ENCODE results near the gene CDK5RAP2. TPM values are rescaled to one million over a fixed set of nuclear protein-coding genes. Genes with fewer than 3 reads are reported as not detected.
"Not testable (repeated sequence)": the region's sequence is repeated elsewhere in the genome, so short reads cannot be mapped to it uniquely, and the experiment has no call there.

The CDK5RAP2 gene
- total RNA-seq, 1 donor from 2014 or later: 66.6 TPM

DNA sequence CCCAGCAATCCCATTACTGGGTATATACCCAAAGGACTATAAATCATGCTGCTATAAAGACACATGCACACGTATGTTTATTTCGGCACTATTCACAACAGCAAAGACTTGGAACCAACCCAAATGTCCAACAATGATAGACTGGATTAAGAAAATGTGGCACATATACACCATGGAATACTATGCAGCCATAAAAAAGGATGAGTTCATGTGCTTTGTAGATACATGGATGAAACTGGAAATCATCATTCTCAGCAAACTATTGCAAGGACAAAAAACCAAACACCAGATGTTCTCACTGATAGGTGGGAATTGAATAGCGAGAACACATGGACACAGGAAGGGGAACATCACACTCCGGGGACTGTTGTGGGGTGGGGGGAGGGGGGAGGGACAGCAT lies 64.0 kb downstream of the CDK5RAP2 start:
- DNase-seq (ENCODE audit: low read depth): not testable (repeated sequence)

GRCh38 chr9:120515481-120515880 lies 64.5 kb downstream of the CDK5RAP2 start:
- DNase-seq (ENCODE audit: low read depth): not testable (repeated sequence)

GRCh38 chr9:120514405-120514804 lies 65.6 kb downstream of the CDK5RAP2 start:
- no peak for DNase-seq (ENCODE audit: low read depth)

DNA sequence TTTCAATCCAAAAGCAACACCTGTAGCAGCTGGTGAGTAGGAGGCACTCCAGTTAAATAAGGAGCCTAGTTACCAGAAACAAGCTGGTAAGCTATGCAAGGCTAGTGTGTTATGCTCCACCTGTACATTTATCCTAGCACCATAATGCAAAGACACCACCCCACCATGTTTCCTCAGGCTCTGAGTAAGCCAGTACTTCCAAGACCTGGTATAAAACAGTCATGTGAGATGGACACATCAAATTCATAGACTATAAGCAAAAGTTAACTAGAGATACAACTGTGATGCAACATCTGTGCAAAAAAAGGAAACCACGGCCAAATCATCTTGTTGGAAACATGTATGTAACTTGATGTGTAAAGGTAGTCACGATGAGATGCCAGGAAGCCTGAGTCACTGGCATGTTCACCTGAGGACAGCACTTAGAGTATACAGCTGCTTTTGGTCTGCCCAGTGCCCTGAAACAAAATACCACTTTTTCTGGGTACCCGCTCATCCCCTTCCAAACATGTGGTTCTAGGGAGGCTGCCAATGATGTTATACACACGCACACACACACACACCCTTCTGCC lies 66.1 kb downstream of the CDK5RAP2 start:
- DNase-seq (ENCODE audit: low read depth): no peak

DNA sequence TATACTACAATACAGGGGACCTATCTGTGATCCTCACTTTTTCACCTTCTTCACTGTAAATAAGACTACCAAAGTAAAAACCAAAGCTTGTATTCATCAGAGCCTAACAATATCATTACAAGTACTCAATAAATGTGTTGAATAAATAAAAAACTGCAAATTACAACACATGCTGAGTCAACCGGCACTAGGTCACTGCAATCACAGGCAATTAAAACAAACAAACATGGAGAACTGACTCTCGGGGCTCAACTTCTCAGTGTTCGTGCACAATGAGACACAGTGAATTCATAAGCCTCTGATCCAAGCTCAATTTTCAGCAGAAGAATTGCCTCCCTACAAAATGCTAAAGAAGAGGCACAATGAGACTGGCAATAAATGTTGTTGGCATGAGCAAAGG lies 69.2 kb downstream of the CDK5RAP2 start:
- no peak for DNase-seq (ENCODE audit: low read depth)

DNA sequence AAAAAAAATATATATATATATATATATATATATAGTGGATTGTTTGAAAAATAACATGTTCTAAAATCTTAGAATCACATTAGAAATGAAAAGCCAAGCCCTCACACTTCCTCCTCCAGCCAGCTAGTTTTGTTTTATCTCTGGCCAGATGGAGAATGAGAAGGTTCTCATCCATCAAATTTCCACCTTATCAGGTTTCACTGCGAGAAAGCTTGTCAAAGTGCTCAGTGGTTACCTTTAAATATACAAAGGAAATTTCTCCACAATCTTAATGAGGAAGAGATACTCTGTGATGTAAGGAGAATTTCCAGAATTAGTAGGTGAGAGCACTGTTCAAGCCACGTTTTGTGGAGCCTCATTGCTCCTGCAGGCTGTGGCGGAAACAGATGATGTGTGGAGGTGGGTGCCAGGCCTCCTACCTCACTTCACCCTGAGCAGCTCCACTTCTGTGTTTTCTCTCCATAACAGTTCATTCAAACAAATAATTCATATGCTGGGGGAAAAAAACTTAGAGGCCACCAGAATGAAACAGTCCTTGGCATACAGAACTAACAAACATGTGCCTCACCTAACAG lies 71.9 kb downstream of the CDK5RAP2 start:
- no peak for DNase-seq (ENCODE audit: low read depth)

GRCh38 chr9:120505186-120505585 lies 74.8 kb downstream of the CDK5RAP2 start:
- DNase-seq (ENCODE audit: low read depth): no peak

- DNase-seq (ENCODE audit: low read depth): no peak
These were observed 79.2 kb downstream of the CDK5RAP2 start for GRCh38 chr9:120500733-120501132.

DNA sequence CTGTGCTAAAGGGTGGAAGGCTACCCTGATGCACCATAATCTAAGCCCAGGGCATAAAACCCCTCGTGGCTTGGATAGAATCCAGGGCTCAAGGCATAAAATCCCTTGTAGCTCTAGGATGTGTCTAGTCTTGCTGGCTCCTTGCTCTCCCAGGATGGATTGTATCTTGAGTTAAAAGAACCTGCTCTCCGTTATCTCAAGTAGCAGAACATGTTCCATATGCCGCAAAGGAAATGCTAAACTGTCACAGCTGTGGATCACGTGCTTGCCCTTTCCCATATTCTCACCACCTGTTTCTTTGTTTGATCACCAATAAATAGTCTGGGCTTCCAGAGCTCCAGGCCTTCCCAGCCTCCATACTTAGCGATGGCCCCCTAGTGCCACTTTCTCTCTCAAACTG lies 82.1 kb downstream of the CDK5RAP2 start:
- not testable (repeated sequence) for DNase-seq (ENCODE audit: low read depth)

GRCh38 chr9:120496438-120496837 lies 83.5 kb downstream of the CDK5RAP2 start:
- DNase-seq (ENCODE audit: low read depth): not testable (repeated sequence)

DNA sequence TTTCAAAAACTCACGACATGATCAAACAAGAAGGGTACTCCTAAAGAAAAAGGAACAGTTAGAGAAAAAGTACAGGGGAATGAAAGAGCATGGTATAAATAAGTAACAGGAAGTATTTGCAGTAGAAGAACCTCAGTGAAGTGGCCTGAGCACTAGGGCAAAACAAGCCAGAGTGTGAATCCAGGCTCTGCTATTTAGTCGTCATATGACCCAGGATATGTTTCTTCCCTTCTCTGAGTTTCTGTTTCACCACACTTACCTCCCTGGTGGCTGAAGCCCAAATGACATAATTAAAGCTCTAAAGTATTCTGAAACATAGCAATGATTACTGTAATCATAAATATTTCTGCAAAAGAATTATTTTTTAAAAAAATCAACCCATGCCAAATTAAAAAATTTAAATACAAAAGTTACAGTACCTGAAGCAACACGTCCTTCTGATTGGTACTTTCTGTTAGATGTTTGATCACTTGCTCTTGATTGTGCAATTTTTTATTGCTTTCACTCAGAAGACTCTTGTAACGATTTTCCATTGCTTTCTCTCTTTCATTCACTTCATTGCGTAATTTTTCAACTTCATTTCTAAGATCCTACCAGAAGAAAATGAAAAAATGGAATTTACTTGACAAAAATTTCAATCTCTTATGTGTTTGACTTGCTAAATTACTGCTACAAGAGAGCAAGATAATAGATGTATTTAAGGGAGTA lies 88.9 kb downstream of the CDK5RAP2 start:
- no peak for DNase-seq (ENCODE audit: low read depth)

- DNase-seq (ENCODE audit: low read depth): no peak
These were observed 93.1 kb downstream of the CDK5RAP2 start for GRCh38 chr9:120486835-120487234.

GRCh38 chr9:120486347-120486746 lies 93.6 kb downstream of the CDK5RAP2 start:
- DNase-seq (ENCODE audit: low read depth): no peak

DNA sequence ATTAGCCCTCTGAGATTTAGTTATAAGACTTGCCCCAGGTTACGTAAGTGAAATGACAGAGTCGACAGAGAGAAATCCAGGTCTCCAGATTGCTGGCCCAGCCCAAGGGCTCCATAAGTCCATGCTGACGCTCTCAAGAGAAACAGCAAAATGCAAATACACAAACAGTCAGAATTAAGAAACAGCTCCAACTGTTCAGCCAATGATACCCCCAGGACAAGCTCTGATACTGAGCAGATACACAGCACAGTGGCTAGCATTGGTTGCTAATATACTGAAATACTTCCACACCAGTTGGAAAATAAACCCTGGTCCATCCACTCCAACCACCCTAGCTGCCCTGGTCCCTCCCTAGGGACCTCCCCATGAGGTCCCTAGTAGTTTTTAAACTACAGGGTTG lies 94.2 kb downstream of the CDK5RAP2 start:
- no peak for DNase-seq (ENCODE audit: low read depth)

GRCh38 chr9:120484162-120484561 lies 95.8 kb downstream of the CDK5RAP2 start:
- DNase-seq (ENCODE audit: low read depth): no peak

DNA sequence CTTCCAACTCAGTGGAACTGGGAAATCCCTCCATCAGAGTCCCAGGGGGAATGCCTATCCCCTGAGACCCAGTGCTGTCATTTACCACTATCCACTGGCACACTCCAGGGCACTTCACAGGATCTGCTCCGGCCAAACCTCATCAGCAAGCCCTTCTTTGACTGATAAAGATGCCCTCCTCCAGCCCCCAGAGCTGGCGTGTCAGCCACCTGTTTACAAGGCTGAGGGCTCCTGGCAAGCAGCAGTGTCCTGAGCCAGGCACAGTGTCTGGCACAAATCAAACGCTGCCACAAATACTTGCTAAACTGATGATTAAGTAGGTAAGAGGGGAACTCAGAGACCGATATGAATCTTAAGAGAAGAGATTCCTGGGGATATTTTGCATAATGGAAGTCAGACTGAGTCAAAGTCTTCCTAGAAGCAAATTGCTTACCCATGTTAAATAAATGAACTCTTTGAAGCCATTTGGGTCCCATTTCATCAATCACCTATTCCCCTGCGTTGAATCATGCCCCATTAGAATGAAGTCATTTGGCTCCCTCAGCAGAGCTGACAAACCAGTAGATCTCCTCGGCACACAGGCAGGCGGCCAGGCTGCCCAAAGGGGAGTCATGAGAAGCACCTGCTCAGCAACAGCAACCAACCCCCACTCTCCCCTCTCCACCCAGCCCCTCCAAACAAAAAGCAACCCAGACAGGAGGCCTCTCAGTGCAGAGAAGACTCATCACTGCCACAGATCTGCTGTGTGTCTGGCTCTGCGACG lies 97.4 kb downstream of the CDK5RAP2 start:
- peak; percentile 47 for DNase-seq (ENCODE audit: low read depth)

GRCh38 chr9:120481846-120482245 lies 98.1 kb downstream of the CDK5RAP2 start:
- DNase-seq (ENCODE audit: low read depth): no peak

DNA sequence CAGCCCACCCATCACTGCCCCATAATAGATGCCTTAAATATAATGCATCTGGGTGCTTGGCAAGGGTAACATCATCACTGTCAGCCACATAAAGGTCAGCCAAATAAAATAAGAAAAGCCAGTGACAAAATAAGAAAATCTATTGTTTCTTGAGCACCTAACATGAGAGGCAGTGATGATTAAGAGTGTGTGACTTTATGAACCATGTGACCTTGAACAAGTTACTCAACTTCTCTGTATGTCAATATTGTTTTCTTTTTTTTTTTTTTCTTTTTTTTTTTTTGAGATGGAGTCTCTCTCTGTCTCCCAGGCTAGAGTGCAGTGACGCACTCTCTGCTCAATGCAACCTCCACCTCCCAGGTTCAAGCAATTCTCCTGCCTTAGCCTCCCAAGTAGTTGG lies 98.7 kb downstream of the CDK5RAP2 start:
- no peak for DNase-seq (ENCODE audit: low read depth)

DNA sequence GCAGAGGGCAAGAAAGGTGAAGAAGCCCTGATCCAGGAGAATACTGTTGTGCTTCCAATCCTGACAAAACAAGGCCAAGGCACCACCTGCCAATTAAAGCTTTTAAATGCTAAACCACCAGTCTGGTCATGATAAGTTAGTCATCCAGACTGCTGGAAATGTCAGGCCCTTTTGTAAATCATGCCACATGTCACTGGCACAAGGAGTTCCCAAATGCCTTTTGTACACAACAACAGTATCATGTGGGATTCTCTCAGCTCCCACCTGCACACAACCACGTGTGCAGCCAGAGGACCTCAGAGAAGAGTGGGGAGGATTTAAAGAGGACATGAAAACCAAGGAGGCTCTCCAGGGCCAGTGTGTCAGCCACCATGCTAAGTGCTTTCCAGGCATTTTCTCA lies 99.3 kb downstream of the CDK5RAP2 start:
- DNase-seq (ENCODE audit: low read depth): peak; percentile 90

- DNase-seq (ENCODE audit: low read depth): no peak
These were observed 101.8 kb downstream of the CDK5RAP2 start for GRCh38 chr9:120478208-120478607.

DNA sequence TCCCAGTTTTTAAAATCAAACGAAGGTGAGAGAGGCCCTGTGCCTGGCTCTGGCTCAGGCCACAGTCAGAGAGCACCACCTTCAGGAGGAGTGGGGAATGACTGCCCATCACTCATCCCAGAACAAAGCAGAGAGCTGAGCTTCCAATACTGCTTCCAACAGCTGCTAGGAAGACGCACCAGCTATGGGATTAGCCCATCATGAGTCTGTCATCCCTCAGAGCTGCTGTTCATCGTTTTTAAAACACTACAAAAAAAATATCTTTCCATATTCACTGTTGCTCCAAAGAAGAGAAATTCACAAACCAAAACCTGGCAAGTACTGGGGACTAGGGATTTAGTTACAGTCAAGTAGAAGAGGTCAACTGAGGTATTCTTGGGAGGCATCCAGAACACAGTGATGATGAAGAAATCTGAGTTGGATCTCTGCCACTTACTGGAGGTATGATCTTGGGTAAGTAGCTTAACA lies 102.4 kb downstream of the CDK5RAP2 start:
- peak; percentile 92 for DNase-seq (ENCODE audit: low read depth)

- DNase-seq (ENCODE audit: low read depth): peak; percentile 42
These were observed 104.6 kb downstream of the CDK5RAP2 start for GRCh38 chr9:120475341-120475740.
